ENCODE data around the gene CCR6.
"Not testable (repeated sequence)": the region's sequence is repeated elsewhere in the genome, so short reads cannot be mapped to it uniquely, and the experiment has no call there.

DNA sequence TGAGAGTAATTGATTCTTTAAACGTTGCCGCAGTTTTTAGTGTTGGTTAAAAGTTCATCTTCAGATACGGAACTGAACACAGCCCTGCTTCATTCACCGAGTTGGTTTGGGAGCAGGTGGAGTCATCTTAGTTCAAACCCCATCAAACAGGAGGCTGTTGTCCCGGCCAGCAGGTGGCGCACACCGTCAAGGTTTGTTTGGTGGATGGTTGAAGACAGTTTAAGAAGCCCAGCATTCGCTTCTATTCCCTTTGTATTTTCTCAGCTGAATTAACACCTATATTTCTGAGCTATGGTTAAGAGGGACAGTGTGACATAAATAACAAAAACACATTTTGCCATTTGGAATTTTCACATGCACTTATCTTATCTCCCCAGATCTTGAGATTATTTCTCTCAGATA is 60.0 kb downstream of the CCR6 start:
- TF ChIP-seq, protein P1, sequence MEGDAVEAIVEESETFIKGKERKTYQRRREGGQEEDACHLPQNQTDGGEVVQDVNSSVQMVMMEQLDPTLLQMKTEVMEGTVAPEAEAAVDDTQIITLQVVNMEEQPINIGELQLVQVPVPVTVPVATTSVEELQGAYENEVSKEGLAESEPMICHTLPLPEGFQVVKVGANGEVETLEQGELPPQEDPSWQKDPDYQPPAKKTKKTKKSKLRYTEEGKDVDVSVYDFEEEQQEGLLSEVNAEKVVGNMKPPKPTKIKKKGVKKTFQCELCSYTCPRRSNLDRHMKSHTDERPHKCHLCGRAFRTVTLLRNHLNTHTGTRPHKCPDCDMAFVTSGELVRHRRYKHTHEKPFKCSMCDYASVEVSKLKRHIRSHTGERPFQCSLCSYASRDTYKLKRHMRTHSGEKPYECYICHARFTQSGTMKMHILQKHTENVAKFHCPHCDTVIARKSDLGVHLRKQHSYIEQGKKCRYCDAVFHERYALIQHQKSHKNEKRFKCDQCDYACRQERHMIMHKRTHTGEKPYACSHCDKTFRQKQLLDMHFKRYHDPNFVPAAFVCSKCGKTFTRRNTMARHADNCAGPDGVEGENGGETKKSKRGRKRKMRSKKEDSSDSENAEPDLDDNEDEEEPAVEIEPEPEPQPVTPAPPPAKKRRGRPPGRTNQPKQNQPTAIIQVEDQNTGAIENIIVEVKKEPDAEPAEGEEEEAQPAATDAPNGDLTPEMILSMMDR (IDR thresholded peaks at IDR 0.05): peak in 3 of 4 donors; percentile 13 to 29 (median 21)
- not testable (repeated sequence) for TF ChIP-seq POLR2A (IDR thresholded peaks at IDR 0.05)
